HS-27A (cell line): ENCODE results near the gene ANKRD44.

Experiments
- DNase-seq: peaks from one replicate; pipeline ENCODE4 v3.0.0-alpha.2; 2012; ENCODE audit warnings: low read depth, missing footprints

Gene ANKRD44

GRCh38 chr2:197322143-197322542, 11.6 kb upstream of the ANKRD44 start:
- DNase-seq = no peak

- no peak for DNase-seq
Measured at GRCh38 chr2:197315371-197315770, 4.8 kb upstream of the ANKRD44 start.

GRCh38 chr2:197312186-197312585, 1.6 kb upstream of the ANKRD44 start:
- DNase-seq = no peak

GRCh38 chr2:197311421-197312033, 947 bp upstream of the ANKRD44 start:
- no peak for DNase-seq

- no peak for DNase-seq
Measured at GRCh38 chr2:197310987-197311420, 424 bp upstream of the ANKRD44 start.

GRCh38 chr2:197309691-197310231, 819 bp downstream of the ANKRD44 start:
- no peak for DNase-seq

GRCh38 chr2:197308996-197309690, 1.4 kb downstream of the ANKRD44 start:
- DNase-seq = no peak

- no peak for DNase-seq
Measured at GRCh38 chr2:197308585-197308984, 2.0 kb downstream of the ANKRD44 start.

- no peak for DNase-seq
Measured at GRCh38 chr2:197307933-197308521, 2.6 kb downstream of the ANKRD44 start.

GRCh38 chr2:197307236-197307932, 3.2 kb downstream of the ANKRD44 start:
- DNase-seq = no peak

- no peak for DNase-seq
Measured at GRCh38 chr2:197306696-197307040, 3.9 kb downstream of the ANKRD44 start.

GRCh38 chr2:197306024-197306695, 4.4 kb downstream of the ANKRD44 start:
- DNase-seq = no peak

GRCh38 chr2:197304556-197305011, 6.0 kb downstream of the ANKRD44 start:
- no peak for DNase-seq

- no peak for DNase-seq
Measured at GRCh38 chr2:197300139-197300538, 10.4 kb downstream of the ANKRD44 start.

GRCh38 chr2:197298609-197299008, 12.0 kb downstream of the ANKRD44 start:
- no peak for DNase-seq

- DNase-seq = no peak
Measured at GRCh38 chr2:197297772-197298318, 12.7 kb downstream of the ANKRD44 start.

GRCh38 chr2:197297266-197297665, 13.3 kb downstream of the ANKRD44 start:
- no peak for DNase-seq

GRCh38 chr2:197296835-197297234, 13.7 kb downstream of the ANKRD44 start:
- DNase-seq = no peak

GRCh38 chr2:197294260-197294659, 16.3 kb downstream of the ANKRD44 start:
- DNase-seq = no peak

GRCh38 chr2:197293252-197294007, 17.1 kb downstream of the ANKRD44 start:
- no peak for DNase-seq

- no peak for DNase-seq
Measured at GRCh38 chr2:197292619-197293018, 18.0 kb downstream of the ANKRD44 start.
